H1 (cell line): Measurements from ENCODE around the gene SPOP. TPM values are rescaled to one million over a fixed set of nuclear protein-coding genes. Genes with fewer than 3 reads are reported as not detected.

Source experiments
- CREB1 ChIP-seq: IDR thresholded peaks from 2 replicates; pipeline ENCODE4 v1.6.1; 2012; ENCODE audit warnings: inconsistent platforms
- EZH2 ChIP-seq: fragments of 200-600 bp; sonication (generic); IDR thresholded peaks from 2 replicates; pipeline ENCODE4 v1.7.1; 2012; ENCODE audit warnings: low read depth, mild to moderate bottlenecking, moderate library complexity, low read length, inconsistent platforms; ENCODE audit not compliant: severe bottlenecking
- POLR2AphosphoS5 ChIP-seq: IDR thresholded peaks from 2 replicates; pipeline ENCODE4 v1.6.1; 2011; ENCODE audit warnings: low read depth, low read length
- RFX5 ChIP-seq: IDR thresholded peaks from 2 replicates; pipeline ENCODE4 v1.6.1; 2011; ENCODE audit warnings: low read depth, low read length, improper control_type of control experiment, borderline replicate concordance
- RXRA ChIP-seq: IDR thresholded peaks from 2 replicates; pipeline ENCODE4 v1.6.1; 2011; ENCODE audit warnings: low read depth, mild to moderate bottlenecking, low read length, moderate library complexity; ENCODE audit not compliant: insufficient read depth
- TAF1 ChIP-seq: IDR thresholded peaks from 2 replicates; pipeline ENCODE4 v1.6.1; 2011; ENCODE audit warnings: mild to moderate bottlenecking, low read depth, low read length
- polyA plus RNA-seq, 7 experiments: library from polyadenylated mRNA; depleted of rRNA in 3 of 7; stranded (reverse) in 5 of 7; unstranded in 2 of 7; fragments of >200 nt in 5 of 7; fragments of 200-250 nt in 2 of 7; gene quantifications; 1 replicate in 5 of 7; 2 replicates in 1 of 7; 4 replicates in 1 of 7; pipeline versions ENCODE4 v1.2.1 to v1.2.3, GENCODE V29; 2011 to 2013; ENCODE audit warnings: missing spikeins in 2 of 7, mixed read lengths in 2 of 7
- total RNA-seq: library from RNA; stranded (reverse); fragmentation: NEBNext Ultra II Directional; extraction: Animal tissue kit (Norgen Biotek cat#: 25700); gene quantifications from 2 replicates; pipeline ENCODE4 v1.2.1, GENCODE V29; 2021
- TF ChIP-seq, protein P1 (sequence below): IDR thresholded peaks from 2 replicates; pipeline ENCODE4 v1.6.1; 2011; ENCODE audit warnings: low read depth, mild to moderate bottlenecking, low read length; ENCODE audit not compliant: insufficient read depth

The SPOP gene
- total and polyA plus RNA-seq, 2 of the 8 experiments (the other 6 are each of a cell fraction or from before 2014, with no cell fraction given), result 13.3 to 25.6 TPM

DNA sequence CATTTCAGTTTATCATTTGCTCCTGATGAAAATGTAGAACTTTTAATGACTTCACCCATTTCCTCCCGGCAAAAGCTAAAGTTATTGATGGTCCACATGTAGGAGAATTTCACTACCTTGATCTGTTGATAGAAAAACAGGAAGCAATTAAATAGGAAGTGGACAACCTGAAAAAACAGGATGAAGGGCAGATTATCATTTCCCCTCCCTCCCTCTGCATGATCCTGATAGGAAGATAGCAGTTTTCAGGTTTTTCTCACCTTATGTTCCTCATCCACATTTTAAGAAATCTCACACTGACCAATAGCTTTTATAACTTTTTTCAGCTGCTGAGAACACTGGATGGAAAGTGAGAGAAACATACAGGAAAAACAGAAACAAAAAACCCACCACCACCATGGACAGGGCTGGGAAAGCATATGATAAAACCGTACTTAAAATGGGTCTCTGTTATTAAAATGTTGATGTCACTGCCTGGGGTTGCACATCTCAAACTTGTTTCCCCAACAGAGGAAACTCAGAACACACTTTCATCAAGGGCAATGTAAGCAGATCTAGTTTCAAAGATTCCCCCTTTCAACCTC is 55.9 kb downstream of the SPOP start (continued):
- TF ChIP-seq RXRA (no peak), EZH2 (no peak), CREB1 (no peak), TAF1 (no peak), POLR2AphosphoS5 (no peak), RFX5 (no peak)
- TF ChIP-seq, protein P1, sequence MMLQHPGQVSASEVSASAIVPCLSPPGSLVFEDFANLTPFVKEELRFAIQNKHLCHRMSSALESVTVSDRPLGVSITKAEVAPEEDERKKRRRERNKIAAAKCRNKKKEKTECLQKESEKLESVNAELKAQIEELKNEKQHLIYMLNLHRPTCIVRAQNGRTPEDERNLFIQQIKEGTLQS, result no peak
